Neural progenitor cell (in vitro differentiated cells): ENCODE results near the gene PKD1. TPM values are rescaled to one million over a fixed set of nuclear protein-coding genes. Genes with fewer than 3 reads are reported as not detected.

ENCODE experiments used
- DNase-seq: peaks from one replicate; pipeline ENCODE4 v3.0.0-alpha.2; 2016; ENCODE audit warnings: low spot score
- H2AFZ ChIP-seq: fragments of 200-600 bp; sonication (generic); replicated peaks from 2 replicates; pipeline ENCODE4 v1.6.1; 2016; ENCODE audit warnings: antibody characterized with exemption
- H3F3A ChIP-seq: fragments of 200-600 bp; sonication (generic); 2 replicates; pipeline ENCODE4 v1.6.1; 2016; ENCODE audit warnings: antibody characterized with exemption, low read depth
- H3K27ac ChIP-seq: fragments of 200-600 bp; sonication (generic); 2 replicates; pipeline ENCODE4 v1.5.1; 2016; ENCODE audit warnings: mild to moderate bottlenecking
- H3K27me3 ChIP-seq: fragments of 200-600 bp; sonication (generic); 2 replicates; pipeline ENCODE4 v1.6.1; 2016; ENCODE audit warnings: mild to moderate bottlenecking, moderate library complexity
- H3K36me3 ChIP-seq: fragments of 200-600 bp; sonication (generic); 2 replicates; pipeline ENCODE4 v1.5.1; 2016
- H3K4me1 ChIP-seq: fragments of 200-600 bp; sonication (generic); 2 replicates; pipeline ENCODE4 v1.6.1; 2016; ENCODE audit warnings: mixed run types
- H3K4me2 ChIP-seq: fragments of 200-600 bp; sonication (generic); 2 replicates; pipeline ENCODE4 v1.6.1; 2016
- H3K4me3 ChIP-seq: fragments of 200-600 bp; sonication (generic); 2 replicates; pipeline ENCODE4 v1.5.1; 2016
- H3K79me2 ChIP-seq: fragments of 200-600 bp; sonication (generic); 2 replicates; pipeline ENCODE4 v1.6.1; 2016; ENCODE audit warnings: low read depth
- H3K9ac ChIP-seq: fragments of 200-600 bp; sonication (generic); 2 replicates; pipeline ENCODE4 v1.6.1; 2016
- H3K9me3 ChIP-seq: fragments of 200-600 bp; sonication (generic); 2 replicates; pipeline ENCODE4 v1.5.1; 2016; ENCODE audit warnings: low read depth
- H4K20me1 ChIP-seq: fragments of 200-600 bp; sonication (generic); 2 replicates; pipeline ENCODE4 v1.6.1; 2016; ENCODE audit warnings: low read depth
- H3K27ac Mint-ChIP-seq: 3 replicates; pipeline ENCODE4 v1.8.0; 2021; ENCODE audit warnings: mixed read lengths
- H3K27me3 Mint-ChIP-seq: 2 replicates; pipeline ENCODE4 v1.8.0; 2022; ENCODE audit warnings: low read depth, mild to moderate bottlenecking, inconsistent platforms, moderate library complexity, mixed read lengths; ENCODE audit not compliant: insufficient read depth
- H3K36me3 Mint-ChIP-seq: 3 replicates; pipeline ENCODE4 v1.8.0; 2021; ENCODE audit warnings: mixed read lengths
- H3K4me1 Mint-ChIP-seq: 3 replicates; pipeline ENCODE4 v1.8.0; 2021; ENCODE audit warnings: mixed read lengths
- H3K4me3 Mint-ChIP-seq: 3 replicates; pipeline ENCODE4 v1.8.0; 2021; ENCODE audit warnings: mild to moderate bottlenecking, moderate library complexity, mixed read lengths
- H3K9me3 Mint-ChIP-seq: 3 replicates; pipeline ENCODE4 v1.8.0; 2020; ENCODE audit warnings: mixed read lengths
- CTCF ChIP-seq: fragments of 200-600 bp; sonication (generic); IDR thresholded peaks from 2 replicates; pipeline ENCODE4 v1.5.1; 2017; ENCODE audit warnings: antibody characterized with exemption, mild to moderate bottlenecking
- EZH2 ChIP-seq: fragments of 200-600 bp; sonication (generic); IDR thresholded peaks from 2 replicates; pipeline ENCODE4 v1.6.1; 2017; ENCODE audit warnings: antibody characterized with exemption, mild to moderate bottlenecking, moderate library complexity
- EZH2phosphoT487 ChIP-seq: fragments of 200-600 bp; sonication (generic); IDR thresholded peaks from 2 replicates; pipeline ENCODE4 v1.6.1; 2017; ENCODE audit warnings: antibody characterized with exemption
- total RNA-seq: library from RNA; depleted of rRNA; stranded (reverse); fragments of >200 nt; gene quantifications from 2 replicates; pipeline ENCODE4 v1.2.3, GENCODE V29; 2015; ENCODE audit warnings: low replicate concordance

The PKD1 gene
- total RNA-seq, 1 donor from 2014 or later = 16.9 TPM

GRCh38 chr16:2046893-2047329 is 88.8 kb downstream of the PKD1 start:
- H3K4me3 Mint-ChIP-seq = peak overlapping the region; percentile 93
- Histone ChIP-seq H3K4me3 (peak overlapping the region; percentile 83), H3K4me1 (peaks cover 12% of the 10 kb centered on the region), H3K79me2 (peaks cover 22% of the 10 kb centered on the region), H3K27me3 (no peaks in the 10 kb centered on the region), H3K27ac (no peak overlapping the region), H3K4me2 (peak overlapping the region; percentile 97), H3F3A (peaks cover 4% of the 10 kb centered on the region), H4K20me1 (peaks cover 8% of the 10 kb centered on the region), H3K9me3 (no peaks in the 10 kb centered on the region), H3K9ac (peak overlapping the region; percentile 34), H2AFZ (peak overlapping the region; percentile 44), H3K36me3 (no peaks in the 10 kb centered on the region)
- H3K4me1 Mint-ChIP-seq = peaks cover 19% of the 10 kb centered on the region
- no peak overlapping the region for H3K27ac Mint-ChIP-seq
- H3K9me3 Mint-ChIP-seq = no peaks in the 10 kb centered on the region
- DNase-seq = peak; percentile 34
- peaks cover 2% of the 10 kb centered on the region for H3K27me3 Mint-ChIP-seq
- H3K36me3 Mint-ChIP-seq = peaks cover 4% of the 10 kb centered on the region
- TF ChIP-seq CTCF (no peak), EZH2phosphoT487 (no peak), EZH2 (no peak)

- Histone ChIP-seq H3K9ac (no peak overlapping the region), H3K4me1 (peaks cover 12% of the 10 kb centered on the region), H3K36me3 (no peaks in the 10 kb centered on the region), H3K27ac (no peak overlapping the region), H3K27me3 (no peaks in the 10 kb centered on the region), H3K4me3 (peak overlapping the region; percentile 83), H3K79me2 (peaks cover 22% of the 10 kb centered on the region), H3K9me3 (no peaks in the 10 kb centered on the region), H4K20me1 (peaks cover 8% of the 10 kb centered on the region), H3F3A (peaks cover 4% of the 10 kb centered on the region), H3K4me2 (peak overlapping the region; percentile 97), H2AFZ (no peak overlapping the region)
- peak overlapping the region; percentile 93 for H3K4me3 Mint-ChIP-seq
- H3K9me3 Mint-ChIP-seq = no peaks in the 10 kb centered on the region
- H3K27me3 Mint-ChIP-seq = peaks cover 2% of the 10 kb centered on the region
- DNase-seq = no peak
- TF ChIP-seq EZH2 (no peak), CTCF (no peak), EZH2phosphoT487 (no peak)
- H3K4me1 Mint-ChIP-seq = peaks cover 19% of the 10 kb centered on the region
- no peak overlapping the region for H3K27ac Mint-ChIP-seq
- H3K36me3 Mint-ChIP-seq = peaks cover 4% of the 10 kb centered on the region
Measured at GRCh38 chr16:2045965-2046892, 89.5 kb downstream of the PKD1 start.

GRCh38 chr16:2044541-2044940 is 91.2 kb downstream of the PKD1 start:
- Histone ChIP-seq H3K9me3 (no peaks in the 10 kb centered on the region), H3K4me2 (no peak overlapping the region), H3K9ac (no peak overlapping the region), H3K4me1 (peaks cover 12% of the 10 kb centered on the region), H3K4me3 (no peak overlapping the region), H3F3A (peaks cover 4% of the 10 kb centered on the region), H3K27ac (no peak overlapping the region), H3K27me3 (no peaks in the 10 kb centered on the region), H4K20me1 (peaks cover 8% of the 10 kb centered on the region), H2AFZ (no peak overlapping the region), H3K79me2 (peaks cover 22% of the 10 kb centered on the region), H3K36me3 (no peaks in the 10 kb centered on the region)
- Mint-ChIP-seq H3K27ac (no peak overlapping the region), H3K4me3 (no peak overlapping the region), H3K9me3 (no peaks in the 10 kb centered on the region), H3K36me3 (peaks cover 2% of the 10 kb centered on the region), H3K4me1 (peaks cover 20% of the 10 kb centered on the region), H3K27me3 (peaks cover 2% of the 10 kb centered on the region)
- TF ChIP-seq EZH2 = no peak
- TF ChIP-seq CTCF = no peak
- TF ChIP-seq EZH2phosphoT487 = no peak
- no peak for DNase-seq
